HepG2 (cell line): ENCODE measurements around the gene C4orf36.

Experiments
- BORCS8-MEF2B ChIP-seq: sonication (generic); formaldehyde crosslinking; IDR thresholded peaks from 2 replicates; pipeline ENCODE4 v1.8.0; 2022; ENCODE audit warnings: mild to moderate bottlenecking, missing genetic modification reagents
- CTCF ChIP-seq: sonication (generic); formaldehyde crosslinking; IDR thresholded peaks from 2 replicates; pipeline ENCODE4 v1.5.0; 2020; ENCODE audit warnings: mild to moderate bottlenecking, missing genetic modification reagents, moderate library complexity
- DBP ChIP-seq: sonication (generic); formaldehyde crosslinking; IDR thresholded peaks from 2 replicates; pipeline ENCODE4 v1.4.0; 2020; ENCODE audit warnings: missing genetic modification reagents; ENCODE audit errors: not compliant biosample characterization
- PHF21A ChIP-seq: sonication (generic); formaldehyde crosslinking; IDR thresholded peaks from 2 replicates; pipeline ENCODE4 v1.5.0; 2020; ENCODE audit warnings: mild to moderate bottlenecking, missing genetic modification reagents
- PLSCR1 ChIP-seq: sonication (generic); formaldehyde crosslinking; IDR thresholded peaks from 2 replicates; pipeline ENCODE4 v1.5.0; 2020; ENCODE audit warnings: missing genetic modification reagents, mild to moderate bottlenecking, borderline replicate concordance
- POLR2A ChIP-seq, 2 experiments: IDR thresholded peaks; 2 replicates each; pipeline ENCODE4 v1.6.1; 2011; ENCODE audit warnings: low read depth in 2 of 2, low read length in 2 of 2, mild to moderate bottlenecking in 1 of 2, moderate library complexity in 1 of 2; ENCODE audit not compliant: insufficient read depth in 1 of 2
- POLR2AphosphoS5 ChIP-seq: IDR thresholded peaks from 2 replicates; pipeline ENCODE4 v1.6.1; 2012; ENCODE audit warnings: low read depth, low read length
- SALL2 ChIP-seq: sonication (generic); formaldehyde crosslinking; IDR thresholded peaks from 2 replicates; pipeline ENCODE4 v1.8.1; 2023; ENCODE audit warnings: mild to moderate bottlenecking, missing genetic modification reagents, inconsistent platforms
- TIGD3 ChIP-seq: sonication (generic); formaldehyde crosslinking; IDR thresholded peaks from 2 replicates; pipeline ENCODE4 v1.5.1; 2020; ENCODE audit warnings: mild to moderate bottlenecking, missing genetic modification reagents, borderline replicate concordance
- ZNF143 ChIP-seq: sonication (generic); formaldehyde crosslinking; IDR thresholded peaks from 2 replicates; pipeline ENCODE4 v1.4.0; 2020; ENCODE audit warnings: missing genetic modification reagents
- ZNF224 ChIP-seq: sonication (generic); formaldehyde crosslinking; IDR thresholded peaks from 2 replicates; pipeline ENCODE4 v1.5.0; 2020; ENCODE audit warnings: mild to moderate bottlenecking, missing genetic modification reagents
- ZNF660 ChIP-seq: sonication (generic); formaldehyde crosslinking; IDR thresholded peaks from 2 replicates; pipeline ENCODE4 v1.5.1; 2020; ENCODE audit warnings: mild to moderate bottlenecking, low read depth, missing genetic modification reagents, borderline replicate concordance
- TF ChIP-seq, protein P1 (sequence below): sonication (generic); formaldehyde crosslinking; IDR thresholded peaks from 2 replicates; pipeline ENCODE4 v1.4.0; 2020; ENCODE audit warnings: missing genetic modification reagents
- TF ChIP-seq, protein P2 (sequence below), 2 experiments: sonication (generic) in 1 of 2; formaldehyde crosslinking in 1 of 2; IDR thresholded peaks; 2 replicates each; pipeline versions ENCODE4 v1.5.1 to v1.6.1; 2011 to 2020; ENCODE audit warnings: borderline replicate concordance in 1 of 2, low read depth in 1 of 2, low read length in 1 of 2, mild to moderate bottlenecking in 1 of 2, missing genetic modification reagents in 1 of 2, moderate library complexity in 1 of 2

DNA sequence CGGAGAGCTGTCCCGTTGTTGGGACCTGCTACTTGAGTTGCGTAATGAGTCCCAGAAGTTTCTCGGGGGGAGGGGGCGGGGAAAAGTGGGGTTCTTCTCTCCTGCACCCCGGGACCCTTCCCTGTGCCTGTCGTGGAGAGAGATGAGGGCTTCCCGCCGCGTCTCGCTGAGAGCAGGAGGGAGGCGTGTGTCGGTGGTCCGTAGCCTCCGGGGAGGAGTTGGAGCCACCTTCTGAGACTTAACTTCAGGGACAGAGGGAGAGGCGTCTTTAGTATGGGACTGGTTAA is 43.3 kb upstream of the C4orf36 start:
- TF ChIP-seq, protein P1, sequence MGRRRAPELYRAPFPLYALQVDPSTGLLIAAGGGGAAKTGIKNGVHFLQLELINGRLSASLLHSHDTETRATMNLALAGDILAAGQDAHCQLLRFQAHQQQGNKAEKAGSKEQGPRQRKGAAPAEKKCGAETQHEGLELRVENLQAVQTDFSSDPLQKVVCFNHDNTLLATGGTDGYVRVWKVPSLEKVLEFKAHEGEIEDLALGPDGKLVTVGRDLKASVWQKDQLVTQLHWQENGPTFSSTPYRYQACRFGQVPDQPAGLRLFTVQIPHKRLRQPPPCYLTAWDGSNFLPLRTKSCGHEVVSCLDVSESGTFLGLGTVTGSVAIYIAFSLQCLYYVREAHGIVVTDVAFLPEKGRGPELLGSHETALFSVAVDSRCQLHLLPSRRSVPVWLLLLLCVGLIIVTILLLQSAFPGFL (CRISPR knock-in tag) = no peak
- TF ChIP-seq TIGD3 (CRISPR knock-in tag) (no peak), ZNF224 (no peak), BORCS8-MEF2B (no peak), DBP (CRISPR knock-in tag) (no peak), POLR2A (IDR thresholded peaks at IDR 0.05; ENCODE audit: insufficient read depth in 1 of 2, low read depth in 2 of 2, low read length in 2 of 2) (no peak), SALL2 (CRISPR knock-in tag) (no peak), CTCF (CRISPR knock-in tag) (no peak), ZNF143 (CRISPR knock-in tag) (no peak), ZNF660 (CRISPR knock-in tag) (no peak), PHF21A (CRISPR knock-in tag) (0 out of 2 replicates have a peak, but pooled peaks have one; percentile 14), PLSCR1 (CRISPR knock-in tag) (no peak), POLR2AphosphoS5 (no peak)
- TF ChIP-seq, protein P2, sequence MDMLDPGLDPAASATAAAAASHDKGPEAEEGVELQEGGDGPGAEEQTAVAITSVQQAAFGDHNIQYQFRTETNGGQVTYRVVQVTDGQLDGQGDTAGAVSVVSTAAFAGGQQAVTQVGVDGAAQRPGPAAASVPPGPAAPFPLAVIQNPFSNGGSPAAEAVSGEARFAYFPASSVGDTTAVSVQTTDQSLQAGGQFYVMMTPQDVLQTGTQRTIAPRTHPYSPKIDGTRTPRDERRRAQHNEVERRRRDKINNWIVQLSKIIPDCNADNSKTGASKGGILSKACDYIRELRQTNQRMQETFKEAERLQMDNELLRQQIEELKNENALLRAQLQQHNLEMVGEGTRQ (IDR thresholded peaks at IDR 0.05; ENCODE audit: low read depth, low read length) = no peak
- TF ChIP-seq, protein P2 (CRISPR knock-in tag; IDR thresholded peaks at IDR 0.05; ENCODE audit: borderline replicate concordance) = no peak
